SK-N-SH (cell line): ENCODE results near the gene MCM5. TPM values are rescaled to one million over a fixed set of nuclear protein-coding genes. Genes with fewer than 3 reads are reported as not detected.

Experiments
- CTCF ChIA-PET: fragments of 300-600, 350-600 bp; formaldehyde crosslinking; extraction: SDS; loops from one replicate; lab custom pipeline; 2021; lab: Yijun Ruan, JAX
- POLR2A ChIA-PET: fragments of 350-600 bp; sonication (Branson Sonifier 250); formaldehyde crosslinking; extraction: SDS; loops from one replicate; lab custom pipeline; 2020; ENCODE audit warnings: antibody characterized with exemption, inconsistent platforms; lab: Yijun Ruan, JAX
- DNase-seq: peaks from one replicate; pipeline ENCODE4 v3.0.0; 2012
- H2AFZ ChIP-seq: fragments of 200-600 bp; sonication (generic); 2 replicates; pipeline ENCODE4 v1.8.1; 2016; ENCODE audit warnings: antibody characterized with exemption, mild to moderate bottlenecking, low read depth
- H3F3A ChIP-seq: fragments of 200-600 bp; sonication (generic); replicated peaks from 2 replicates; pipeline ENCODE3; 2016; ENCODE audit warnings: antibody characterized with exemption, mild to moderate bottlenecking; ENCODE audit not compliant: insufficient read depth
- H3K27ac ChIP-seq, 2 experiments: fragments of 200-500 bp in 1 of 2; fragments of 200-600 bp in 1 of 2; sonication (Bioruptor generic) in 1 of 2; sonication (generic), shearing (Covaris generic) in 1 of 2; 2 replicates each; pipeline versions ENCODE4 v1.5.1 to v1.6.1; 2014 to 2016; ENCODE audit warnings: low read depth in 2 of 2, inconsistent platforms in 1 of 2, low read length in 1 of 2, mild to moderate bottlenecking in 1 of 2, mixed read lengths in 1 of 2
- H3K27me3 ChIP-seq: fragments of 200-600 bp; sonication (generic), shearing (Covaris generic); 2 replicates; pipeline ENCODE4 v1.6.1; 2016; ENCODE audit warnings: mixed run types; ENCODE audit not compliant: insufficient read depth
- H3K36me3 ChIP-seq, 2 experiments: fragments of 200-500 bp in 1 of 2; fragments of 200-600 bp in 1 of 2; sonication (Bioruptor generic) in 1 of 2; sonication (generic) in 1 of 2; replicated peaks in 1 of 2; 2 replicates each; pipeline versions ENCODE3 to v1.5.1; 2014 to 2016; ENCODE audit warnings: low read length in 1 of 2, mild to moderate bottlenecking in 1 of 2; ENCODE audit not compliant: insufficient read depth in 2 of 2, control insufficient read depth in 1 of 2
- H3K4me1 ChIP-seq, 2 experiments: fragments of 200-500 bp in 1 of 2; fragments of 200-600 bp in 1 of 2; sonication (Bioruptor generic) in 1 of 2; sonication (generic), shearing (Covaris generic) in 1 of 2; 2 replicates each; pipeline versions ENCODE4 v1.5.1 to v1.6.1; 2014 to 2016; ENCODE audit warnings: low read depth in 1 of 2, low read length in 1 of 2, mixed run types in 1 of 2; ENCODE audit not compliant: insufficient read depth in 2 of 2, control insufficient read depth in 1 of 2
- H3K4me2 ChIP-seq: fragments of 200-600 bp; sonication (generic), shearing (Covaris generic); 2 replicates; pipeline ENCODE4 v1.6.1; 2017; ENCODE audit warnings: mixed run types
- H3K4me3 ChIP-seq, 2 experiments: fragments of 200-500 bp in 1 of 2; fragments of 200-600 bp in 1 of 2; sonication (Bioruptor generic) in 1 of 2; sonication (generic), shearing (Covaris generic) in 1 of 2; 2 replicates each; pipeline versions ENCODE4 v1.5.1 to v1.8.1; 2014 to 2016; ENCODE audit warnings: low read depth in 2 of 2, inconsistent platforms in 1 of 2, low read length in 1 of 2, mild to moderate bottlenecking in 1 of 2, mixed read lengths in 1 of 2, moderate library complexity in 1 of 2
- H3K79me2 ChIP-seq: fragments of 200-600 bp; sonication (generic); 2 replicates; pipeline ENCODE4 v1.8.1; 2017; ENCODE audit warnings: mild to moderate bottlenecking; ENCODE audit not compliant: insufficient read depth
- H3K9ac ChIP-seq: fragments of 200-600 bp; sonication (generic); 2 replicates; pipeline ENCODE4 v1.6.1; 2017; ENCODE audit warnings: mixed run types
- H3K9me2 ChIP-seq: fragments of 200-600 bp; sonication (generic); 2 replicates; pipeline ENCODE4 v1.6.1; 2017; ENCODE audit warnings: mixed run types
- H3K9me3 ChIP-seq: fragments of 200-600 bp; sonication (generic); 2 replicates; pipeline ENCODE4 v1.6.1; 2017; ENCODE audit warnings: mixed run types, mild to moderate bottlenecking, moderate library complexity
- H4K20me1 ChIP-seq: fragments of 200-600 bp; sonication (generic); 2 replicates; pipeline ENCODE4 v1.6.1; 2017; ENCODE audit warnings: mild to moderate bottlenecking, mixed run types; ENCODE audit not compliant: insufficient read depth
- CTCF ChIP-seq: fragments of 200-600 bp; sonication (generic); IDR thresholded peaks from 2 replicates; pipeline ENCODE4 v1.6.1; 2017; ENCODE audit warnings: antibody characterized with exemption, mild to moderate bottlenecking, moderate library complexity
- ELF1 ChIP-seq: IDR thresholded peaks from 2 replicates; pipeline ENCODE4 v1.4.0; 2012
- EP300 ChIP-seq, 2 experiments: IDR thresholded peaks; 2 replicates each; pipeline versions ENCODE4 v1.4.0 to v1.6.1; 2012; ENCODE audit warnings: borderline replicate concordance in 1 of 2, low read depth in 1 of 2, low read length in 1 of 2
- FOSL2 ChIP-seq: IDR thresholded peaks from 2 replicates; pipeline ENCODE4 v1.4.0; 2012; ENCODE audit warnings: low read depth, mild to moderate bottlenecking, moderate library complexity, borderline replicate concordance
- GABPA ChIP-seq: IDR thresholded peaks from 2 replicates; pipeline ENCODE4 v1.4.0; 2012; ENCODE audit warnings: low read depth, mild to moderate bottlenecking
- GATA2 ChIP-seq: sonication (generic); formaldehyde crosslinking; IDR thresholded peaks from 2 replicates; pipeline ENCODE4 v1.5.0; 2020; ENCODE audit warnings: mild to moderate bottlenecking, missing genetic modification reagents
- IRF3 ChIP-seq: fragments of 150-350 bp; IDR thresholded peaks from 2 replicates; pipeline ENCODE4 v1.6.1; 2016; ENCODE audit warnings: mild to moderate bottlenecking, low read depth, low read length
- JUND ChIP-seq: IDR thresholded peaks from 2 replicates; pipeline ENCODE4 v1.4.0; 2012
- MAX ChIP-seq: IDR thresholded peaks from 2 replicates; pipeline ENCODE4 v1.4.0; 2012; ENCODE audit warnings: low read depth
- MEF2A ChIP-seq: IDR thresholded peaks from 2 replicates; pipeline ENCODE4 v1.4.0; 2012; ENCODE audit warnings: low read depth, borderline replicate concordance
- MXI1 ChIP-seq: IDR thresholded peaks from 2 replicates; pipeline ENCODE4 v1.6.1; 2012; ENCODE audit warnings: mild to moderate bottlenecking, low read depth, low read length, improper control_type of control experiment
- NFIC ChIP-seq: IDR thresholded peaks from 2 replicates; pipeline ENCODE4 v1.4.0; 2012; ENCODE audit warnings: borderline replicate concordance
- POLR2AphosphoS5 ChIP-seq: IDR thresholded peaks from 2 replicates; pipeline ENCODE4 v1.6.1; 2012; ENCODE audit warnings: low read depth, low read length
- RCOR1 ChIP-seq: fragments of 150-350 bp; IDR thresholded peaks from 2 replicates; pipeline ENCODE4 v1.6.1; 2017; ENCODE audit warnings: antibody characterized with exemption, low read length
- SIN3A ChIP-seq: IDR thresholded peaks from 2 replicates; pipeline ENCODE4 v1.6.1; 2012; ENCODE audit warnings: low read depth, mild to moderate bottlenecking, low read length, moderate library complexity, borderline replicate concordance
- SMC3 ChIP-seq: IDR thresholded peaks from 2 replicates; pipeline ENCODE4 v1.6.1; 2012; ENCODE audit warnings: low read depth, low read length, improper control_type of control experiment
- TCF12 ChIP-seq: IDR thresholded peaks from 2 replicates; pipeline ENCODE4 v1.4.0; 2012
- TEAD4 ChIP-seq: IDR thresholded peaks from 2 replicates; pipeline ENCODE4 v1.4.0; 2012; ENCODE audit warnings: mild to moderate bottlenecking, borderline replicate concordance; ENCODE audit not compliant: insufficient read depth
- USF1 ChIP-seq: IDR thresholded peaks from 2 replicates; pipeline ENCODE4 v1.4.0; 2012; ENCODE audit warnings: low read depth, borderline replicate concordance
- WGBS: methylation state at CpG from one replicate; pipeline ENCODE4 v1.1.6; 2017; ENCODE audit warnings: low lambda C conversion rate; 5-methylcytosine and 5-hydroxymethylcytosine counted together
- polyA plus RNA-seq, 3 experiments: library from polyadenylated mRNA; depleted of rRNA; stranded (reverse); fragments of >200 nt; gene quantifications; 2 replicates each; pipeline ENCODE4 v1.2.3, GENCODE V29; 2012

The MCM5 gene
- polyA plus RNA-seq, 1 of the 3 experiments (the other 2 are of a cell fraction) = 42.9 TPM

- TF ChIP-seq CTCF (no peak), JUND (no peak), ELF1 (no peak), SIN3A (no peak), USF1 (no peak), POLR2AphosphoS5 (no peak), NFIC (no peak), TCF12 (no peak), GATA2 (no peak), TEAD4 (no peak), FOSL2 (no peak), RCOR1 (no peak), MEF2A (no peak)
Measured at GRCh38 chr22:35359380-35360065, 40.4 kb upstream of the MCM5 start (continued).

- H3K36me3 ChIP-seq = no peaks in the 10 kb centered on the region
- no peaks in the 10 kb centered on the region for H3K4me1 ChIP-seq
- no peak overlapping the region for H3K27ac ChIP-seq
- CTCF ChIA-PET = interaction anchor here (0.8 to 1.2 kb wide), 3 partner anchors 10 to 31 kb away, joined by 3 to 5 read pairs (median 4); no protein-coding TSS in a partner anchor
- peaks cover 16% of the 10 kb centered on the region for H3F3A ChIP-seq
- H3K9ac ChIP-seq = no peak overlapping the region
- 42% methylated on average over 6 of the region's 6 CpGs for WGBS
- no peak overlapping the region for H3K4me2 ChIP-seq
- no peak for TF ChIP-seq GATA2
- TF ChIP-seq TCF12 = no peak
- TF ChIP-seq SMC3 = no peak
- TF ChIP-seq EP300 (IDR thresholded peaks at IDR 0.05; ENCODE audit: borderline replicate concordance in 1 of 2, low read depth in 1 of 2, low read length in 1 of 2) = no peak
- no peak for TF ChIP-seq MAX
- TF ChIP-seq MXI1 = no peak
- no peak for TF ChIP-seq GABPA
- TF ChIP-seq TEAD4 = no peak
- TF ChIP-seq USF1 = no peak
- no peak for TF ChIP-seq IRF3
- H4K20me1 ChIP-seq = no peaks in the 10 kb centered on the region
- H3K79me2 ChIP-seq = no peaks in the 10 kb centered on the region
- H2AFZ ChIP-seq = no peak overlapping the region
- no peak for DNase-seq
- H3K9me2 ChIP-seq = no peaks in the 10 kb centered on the region
- no peaks in the 10 kb centered on the region for H3K9me3 ChIP-seq
- POLR2A ChIA-PET = no interaction called here
- no peak overlapping the region for H3K4me3 ChIP-seq
- no peaks in the 10 kb centered on the region for H3K27me3 ChIP-seq
Measured at GRCh38 chr22:35361001-35361558, 38.9 kb upstream of the MCM5 start.
